ENCODE measurements around the gene CASP2.

- TF ChIP-seq CTCF (conservative IDR thresholded peaks at IDR 0.05; ENCODE audit: low read length) (no peak), EZH2phosphoT487 (IDR thresholded peaks at IDR 0.05; ENCODE audit: borderline replicate concordance) (no peak)
Measured at GRCh38 chr7:143354376-143354775, 66.2 kb downstream of the CASP2 start.
